ENCODE measurements around the gene CFAP119.
"Not testable (repeated sequence)": the region's sequence is repeated elsewhere in the genome, so short reads cannot be mapped to it uniquely, and the experiment has no call there.

The CFAP119 gene

GRCh38 chr16:30761928-30762902 lies at the start of gene CFAP119, which contains the start of gene RNF40:
Gene CFAP119 (minus strand): TSS chr16:30762062. CDS start chr16:30761748, 314 bp downstream.
Gene RNF40 (plus strand): TSS chr16:30762322. CDS start chr16:30762546, 224 bp downstream.
- ATAC-seq, result peak; percentile 93
- TF ChIP-seq CSDC2 (CRISPR knock-in tag; IDR thresholded peaks at IDR 0.05) (no peak), ESRRG (CRISPR knock-in tag; IDR thresholded peaks at IDR 0.05) (no peak), ZNF70 (CRISPR knock-in tag; IDR thresholded peaks at IDR 0.05) (no peak), TSHZ2 (CRISPR knock-in tag; IDR thresholded peaks at IDR 0.05) (no peak), ZNF565 (CRISPR knock-in tag; conservative IDR thresholded peaks at IDR 0.05; ENCODE audit: low read depth) (no peak), GLIS3 (CRISPR knock-in tag; IDR thresholded peaks at IDR 0.05) (no peak), CREB5 (CRISPR knock-in tag; IDR thresholded peaks at IDR 0.05; ENCODE audit: low read depth) (no peak), POU6F1 (CRISPR knock-in tag; IDR thresholded peaks at IDR 0.05; ENCODE audit: borderline replicate concordance, low read depth) (no peak), ZFP3 (CRISPR knock-in tag; IDR thresholded peaks at IDR 0.05) (no peak), TOX (CRISPR knock-in tag; IDR thresholded peaks at IDR 0.05; ENCODE audit: borderline replicate concordance) (no peak), PPARA (CRISPR knock-in tag; IDR thresholded peaks at IDR 0.05; ENCODE audit: borderline replicate concordance) (no peak), ZNF8 (CRISPR knock-in tag; IDR thresholded peaks at IDR 0.05) (no peak), ZC3H10 (CRISPR knock-in tag; IDR thresholded peaks at IDR 0.05) (no peak), CSRNP3 (CRISPR knock-in tag; IDR thresholded peaks at IDR 0.05) (no peak), BACH2 (CRISPR knock-in tag; IDR thresholded peaks at IDR 0.05; ENCODE audit: borderline replicate concordance) (no peak), ARNTL (CRISPR knock-in tag; IDR thresholded peaks at IDR 0.05; ENCODE audit: borderline replicate concordance, low read depth) (no peak), PATZ1 (CRISPR knock-in tag; IDR thresholded peaks at IDR 0.05; ENCODE audit: borderline replicate concordance) (no peak)

- ATAC-seq, result not testable (repeated sequence)
Observed at GRCh38 chr16:30809675-30810074, 47.8 kb upstream of the CFAP119 start.

- not testable (repeated sequence) for ATAC-seq
Observed at GRCh38 chr16:30808890-30809426, 47.1 kb upstream of the CFAP119 start.

GRCh38 chr16:30808146-30808545 lies 46.3 kb upstream of the CFAP119 start:
- ATAC-seq, result no peak
- no peak for TF ChIP-seq OSR1 (CRISPR knock-in tag; IDR thresholded peaks at IDR 0.05)
- TF ChIP-seq ZC3H10 (CRISPR knock-in tag; IDR thresholded peaks at IDR 0.05), result no peak
- no peak for TF ChIP-seq CSDC2 (CRISPR knock-in tag; IDR thresholded peaks at IDR 0.05)
- TF ChIP-seq PATZ1 (CRISPR knock-in tag; IDR thresholded peaks at IDR 0.05; ENCODE audit: borderline replicate concordance), result no peak
- no peak for TF ChIP-seq POU6F1 (CRISPR knock-in tag; IDR thresholded peaks at IDR 0.05; ENCODE audit: borderline replicate concordance, low read depth)
- TF ChIP-seq TOX (CRISPR knock-in tag; IDR thresholded peaks at IDR 0.05; ENCODE audit: borderline replicate concordance), result no peak
- TF ChIP-seq TCF4 (CRISPR knock-in tag; IDR thresholded peaks at IDR 0.05; ENCODE audit: borderline replicate concordance), result no peak
- no peak for TF ChIP-seq ISL1 (CRISPR knock-in tag; IDR thresholded peaks at IDR 0.05)
- TF ChIP-seq BACH2 (CRISPR knock-in tag; IDR thresholded peaks at IDR 0.05; ENCODE audit: borderline replicate concordance), result no peak
- TF ChIP-seq ZNF565 (CRISPR knock-in tag; conservative IDR thresholded peaks at IDR 0.05; ENCODE audit: low read depth), result no peak
- no peak for TF ChIP-seq ARNTL (CRISPR knock-in tag; IDR thresholded peaks at IDR 0.05; ENCODE audit: borderline replicate concordance, low read depth)

Data from SK-N-SH treated with all-trans-retinoic acid at 6 μM for 48 hours (cell line).